HS-5 (cell line): ENCODE data around the gene CLEC20A.
A peak's percentile ranks its signal among the peaks of the same experiment; 100 is the strongest.
"Not testable (repeated sequence)": the region's sequence is repeated elsewhere in the genome, so short reads cannot be mapped to it uniquely, and the experiment has no call there.

Source experiments
- DNase-seq: peaks from one replicate; pipeline ENCODE4 v3.0.0-alpha.2; 2012; ENCODE audit warnings: low read depth

Gene CLEC20A

GRCh38 chr1:178529364-178530036 lies 32.7 kb upstream of the CLEC20A start:
- DNase-seq = no peak

GRCh38 chr1:178528953-178529335 lies 32.2 kb upstream of the CLEC20A start:
- DNase-seq = no peak

GRCh38 chr1:178528228-178528952 lies 31.6 kb upstream of the CLEC20A start:
- DNase-seq = no peak

DNA sequence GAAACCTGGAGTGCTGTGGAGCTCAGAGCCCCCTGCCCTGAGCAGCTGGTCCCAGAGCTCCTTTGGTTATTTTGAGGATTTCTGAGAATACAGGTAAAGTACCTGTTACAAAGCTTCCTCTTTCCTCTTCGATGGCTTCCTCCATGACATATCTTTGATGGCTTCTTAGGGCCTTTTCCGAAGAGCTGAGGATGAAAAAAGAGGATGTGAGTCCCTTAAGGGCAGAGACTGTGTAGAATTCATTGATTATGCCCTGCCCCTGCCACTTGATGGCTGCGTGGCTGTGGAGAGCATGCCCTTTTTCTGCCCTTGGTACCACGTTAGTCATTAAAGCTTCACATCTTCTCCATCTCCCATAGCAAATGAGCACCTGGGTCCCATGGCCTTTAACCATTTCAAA lies 30.4 kb upstream of the CLEC20A start:
- no peak for DNase-seq

DNA sequence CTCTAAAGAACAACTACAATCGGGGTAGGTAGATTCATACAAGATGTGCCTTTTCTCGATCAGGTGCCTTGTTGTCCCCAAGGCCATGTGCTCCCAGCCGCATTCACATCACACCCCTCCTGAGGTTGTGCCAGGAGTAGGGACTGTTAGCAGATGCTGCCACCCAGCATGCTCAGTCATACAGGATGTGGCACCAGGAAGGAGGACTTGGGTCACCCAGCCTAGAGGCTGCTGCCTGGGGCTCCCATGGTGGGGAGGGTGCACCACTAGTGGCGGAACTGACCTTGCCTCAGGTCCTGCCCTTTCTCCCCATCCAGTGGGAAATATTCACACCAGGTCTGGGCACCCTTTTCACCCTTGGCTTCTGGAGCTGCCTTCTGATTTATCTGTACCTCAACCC lies 24.5 kb upstream of the CLEC20A start:
- DNase-seq = no peak

DNA sequence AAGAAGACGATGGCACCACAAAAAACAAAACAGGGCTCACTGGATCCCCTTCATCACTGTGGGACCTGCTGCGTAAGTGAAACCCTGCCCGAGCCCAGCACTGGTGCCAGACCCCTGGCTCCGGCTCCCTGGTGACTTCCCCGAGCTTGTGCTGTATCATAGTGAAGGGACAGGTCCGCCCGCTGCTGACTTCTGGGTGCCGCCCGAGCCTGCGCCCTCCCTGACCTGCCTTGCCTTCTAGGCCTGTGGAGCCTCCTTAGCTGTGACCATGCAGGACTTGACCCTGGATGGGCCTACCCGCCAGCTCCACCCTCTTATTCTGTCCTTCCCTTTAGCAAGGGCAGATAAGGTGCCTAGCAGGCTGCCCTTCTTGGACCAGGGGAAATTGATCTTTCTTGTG lies 24.0 kb upstream of the CLEC20A start:
- no peak for DNase-seq

DNA sequence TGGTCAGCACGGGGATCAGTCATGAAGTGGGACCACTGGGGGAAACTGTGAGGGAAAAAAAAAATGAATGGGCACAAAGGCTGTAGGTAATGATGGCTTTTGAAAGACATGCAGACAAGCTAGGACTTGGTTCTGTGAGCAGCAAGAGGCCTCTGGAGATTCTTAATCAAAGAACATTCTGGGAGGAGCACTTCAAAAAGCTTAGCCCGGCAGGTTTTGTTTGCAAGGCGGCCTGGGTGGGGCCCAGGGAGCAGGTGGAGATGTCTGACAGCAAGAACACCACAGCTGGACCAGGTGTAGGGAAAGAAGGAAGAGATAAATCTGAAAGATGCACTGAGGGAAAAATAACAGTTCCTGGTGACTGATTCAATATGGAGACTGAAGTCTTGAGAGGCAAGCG lies 22.1 kb upstream of the CLEC20A start:
- DNase-seq = no peak

- DNase-seq = no peak
These were observed 19.3 kb upstream of the CLEC20A start for GRCh38 chr1:178516110-178516509.

DNA sequence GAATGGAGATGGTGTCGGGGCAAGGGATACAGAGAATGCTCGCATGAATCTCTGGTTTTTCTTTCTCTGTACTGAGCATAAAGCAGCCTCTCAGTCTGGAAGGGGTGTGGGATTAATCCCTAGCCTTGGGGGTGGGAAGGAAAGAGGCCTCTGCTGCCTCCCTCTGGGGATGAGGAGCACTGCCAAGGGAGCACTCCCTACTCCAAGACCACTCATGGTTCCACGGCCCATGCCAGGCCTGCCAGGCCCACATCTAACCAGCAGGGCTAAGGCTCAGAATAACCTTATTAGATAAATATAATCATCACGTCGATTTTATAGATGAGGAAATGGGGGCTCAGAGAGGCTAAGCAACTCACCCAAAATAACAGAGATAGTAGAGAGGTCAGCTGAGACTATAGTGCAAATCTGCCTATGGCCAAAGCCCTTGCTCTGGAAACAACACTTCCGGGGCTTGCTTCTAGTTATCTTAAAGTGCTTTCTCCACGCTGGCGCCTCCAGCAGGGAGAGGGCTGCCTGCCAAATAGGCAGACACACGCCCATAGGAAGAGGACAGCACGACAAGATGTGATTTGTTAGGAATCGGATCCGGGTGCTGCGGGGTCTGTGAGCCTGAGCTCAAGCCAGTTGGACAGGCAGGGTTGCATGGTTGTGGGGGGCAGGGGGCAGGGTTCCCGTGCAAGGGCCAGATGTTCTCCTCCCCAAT lies 16.7 kb upstream of the CLEC20A start:
- no peak for DNase-seq

- DNase-seq = no peak
These were observed 16.0 kb upstream of the CLEC20A start, which contains the start of gene TEX35 for GRCh38 chr1:178512566-178513277. TSS of gene TEX35 (plus strand) at chr1:178513109. CDS start at chr1:178513189, 80 bp downstream.

- DNase-seq = no peak
These were observed 13.4 kb upstream of the CLEC20A start for GRCh38 chr1:178510155-178510554.

DNA sequence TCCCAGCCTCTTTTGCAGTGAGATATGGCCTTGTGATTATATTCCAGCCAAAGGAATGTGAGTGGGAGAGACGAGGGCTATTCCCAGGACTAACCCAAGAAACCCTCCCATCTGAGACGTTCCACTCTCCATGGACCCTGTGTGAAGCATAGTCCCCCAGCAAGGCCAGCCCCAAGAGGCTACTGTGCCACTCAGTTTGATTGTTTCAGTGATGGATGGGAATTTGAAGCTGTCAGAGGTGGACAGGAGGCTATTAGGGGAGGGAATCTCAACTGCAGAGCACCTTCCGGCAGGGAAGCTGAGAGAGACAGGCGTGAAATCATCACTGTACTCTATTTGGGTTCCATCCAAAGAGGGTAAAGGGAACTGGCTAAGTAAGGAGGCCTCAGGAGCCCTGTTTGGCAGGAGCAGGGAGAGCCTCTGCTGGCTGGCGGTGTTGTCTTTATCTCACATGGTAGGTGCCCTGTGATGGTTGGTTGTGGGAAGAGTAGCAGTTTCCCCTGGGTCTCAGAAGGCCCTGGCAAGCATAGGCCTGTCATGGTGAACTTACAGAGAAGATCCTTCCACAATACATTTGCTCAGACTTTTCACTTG lies 12.7 kb upstream of the CLEC20A start:
- DNase-seq = no peak

DNA sequence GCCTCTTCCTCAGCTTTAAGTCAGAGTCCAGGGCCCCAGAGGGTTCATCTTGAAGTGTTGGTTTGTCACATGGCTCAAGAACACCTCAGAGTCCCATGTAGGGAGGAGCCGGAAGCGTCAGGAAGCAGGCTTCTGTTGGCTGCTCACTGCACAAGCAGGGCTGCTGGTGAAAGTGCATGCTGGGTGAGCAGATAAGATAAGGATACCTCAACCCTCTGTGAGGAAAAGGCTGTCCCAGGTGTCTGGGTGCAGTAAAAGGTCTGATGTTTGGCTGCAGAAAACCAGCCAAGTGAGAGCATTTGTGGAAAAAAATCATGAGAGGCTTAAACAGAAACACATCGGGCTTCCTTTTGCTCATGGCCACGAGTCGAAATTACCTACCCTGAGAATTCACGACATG lies 9.9 kb upstream of the CLEC20A start:
- no peak for DNase-seq

- no peak for DNase-seq
These were observed 9.4 kb upstream of the CLEC20A start for GRCh38 chr1:178506177-178506576.

DNA sequence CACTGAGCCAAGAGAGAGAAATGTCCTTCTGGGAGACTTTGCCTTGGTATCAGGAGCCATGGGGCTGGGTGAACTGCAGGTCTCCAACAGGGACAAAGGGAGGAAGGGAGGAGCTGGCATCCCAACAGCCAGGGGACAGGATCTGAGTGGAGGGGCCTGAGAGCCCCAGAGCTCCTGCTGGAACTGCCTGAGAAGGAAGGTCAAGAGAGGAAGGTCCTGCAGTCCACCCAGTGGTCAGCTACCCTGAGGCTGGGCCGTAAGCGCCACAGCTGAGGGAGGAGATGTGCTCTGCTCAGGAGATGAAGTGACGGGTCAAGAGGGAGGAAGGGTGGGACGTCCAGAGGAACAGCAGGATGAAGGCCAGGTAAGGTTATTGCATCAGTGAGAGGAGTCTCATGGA lies 7.5 kb upstream of the CLEC20A start:
- no peak for DNase-seq

DNA sequence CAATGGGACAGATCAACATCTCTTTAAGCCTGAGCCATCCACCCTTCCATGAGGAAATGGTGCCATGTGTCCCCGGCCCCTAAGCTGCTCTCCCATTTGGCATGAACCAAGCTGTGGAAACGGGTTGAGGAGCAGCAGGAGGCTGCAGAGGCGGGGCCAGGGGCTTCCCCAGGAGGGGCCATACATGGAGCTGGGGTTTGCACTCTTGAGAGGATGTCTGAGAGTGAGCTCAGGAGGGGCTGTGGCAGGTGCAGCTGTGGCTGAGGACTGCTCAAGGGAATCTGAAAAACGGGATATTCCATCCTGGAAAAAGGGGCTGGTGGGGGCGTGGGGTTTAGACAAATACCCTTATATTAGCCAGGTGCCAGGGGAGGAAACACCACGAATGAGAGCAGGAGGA lies 7.1 kb upstream of the CLEC20A start:
- no peak for DNase-seq

DNA sequence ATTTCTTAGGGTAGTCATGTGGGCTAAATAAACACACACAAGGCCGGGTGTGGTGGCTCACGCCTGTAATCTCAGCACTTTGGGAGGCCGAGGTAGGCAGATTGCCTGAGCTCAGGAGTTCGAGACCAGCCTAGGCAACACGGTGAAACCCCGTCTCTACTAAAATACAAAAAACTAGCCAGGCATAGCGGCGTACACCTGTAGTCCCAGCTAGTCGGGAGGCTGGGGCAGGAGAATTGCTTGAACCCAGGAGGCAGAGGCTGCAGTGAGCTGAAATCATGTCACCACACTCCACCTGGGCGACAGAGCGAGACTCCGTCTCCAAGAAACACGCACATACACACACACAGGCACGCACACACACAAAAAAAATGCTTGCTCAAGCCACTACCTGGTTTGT lies 6.6 kb upstream of the CLEC20A start:
- DNase-seq = not testable (repeated sequence)

DNA sequence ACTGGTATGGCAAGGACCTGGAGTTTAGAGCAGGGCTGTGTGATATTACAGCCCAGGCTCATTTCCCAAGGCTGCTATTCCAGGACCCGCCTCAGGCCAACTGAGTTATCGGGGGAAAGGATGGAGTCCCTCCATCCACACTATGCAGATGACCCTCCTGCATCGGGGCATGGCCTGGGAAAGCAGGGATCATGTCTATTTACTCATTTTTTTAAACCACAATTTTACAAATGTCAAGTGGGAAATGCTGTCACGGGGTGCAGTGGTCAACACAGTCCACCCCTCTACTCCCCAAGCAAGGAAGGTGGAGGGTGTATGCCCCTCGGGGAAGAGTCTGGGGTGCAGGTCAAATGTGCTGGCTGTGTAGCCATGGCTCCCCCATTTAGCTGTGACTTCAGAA lies 6.1 kb upstream of the CLEC20A start:
- DNase-seq = no peak

GRCh38 chr1:178502330-178502714 lies 5.6 kb upstream of the CLEC20A start:
- no peak for DNase-seq

DNA sequence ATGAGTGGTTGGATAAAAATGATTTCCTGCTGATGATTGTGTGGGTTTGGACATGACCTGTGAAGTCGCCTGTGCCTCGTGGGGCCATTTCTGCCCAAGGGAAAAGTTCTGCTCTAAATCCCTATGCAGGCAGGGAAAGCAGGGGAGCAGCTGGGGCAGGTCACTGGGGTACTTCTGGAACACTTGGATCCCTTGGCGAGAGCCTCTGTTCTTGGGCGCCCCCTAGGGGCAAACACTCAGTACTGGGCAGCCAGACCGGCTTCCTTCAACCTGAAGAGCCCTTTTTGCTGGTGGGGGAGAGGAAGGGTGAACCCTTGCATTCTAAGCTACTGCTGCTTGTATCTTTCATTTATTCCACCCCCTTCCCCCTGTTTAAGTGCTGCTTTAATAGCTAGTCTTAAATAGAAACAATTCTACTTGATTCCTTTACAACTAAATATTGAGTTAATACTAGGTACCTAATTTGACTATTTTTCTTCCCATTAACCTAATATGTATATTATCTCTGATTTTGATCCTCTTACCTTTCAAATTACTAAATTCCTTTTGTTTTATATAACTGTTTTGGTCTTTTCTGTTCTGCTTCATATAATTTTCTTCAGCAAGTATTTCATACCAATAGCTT lies 5.1 kb upstream of the CLEC20A start:
- peak; percentile 23 for DNase-seq

DNA sequence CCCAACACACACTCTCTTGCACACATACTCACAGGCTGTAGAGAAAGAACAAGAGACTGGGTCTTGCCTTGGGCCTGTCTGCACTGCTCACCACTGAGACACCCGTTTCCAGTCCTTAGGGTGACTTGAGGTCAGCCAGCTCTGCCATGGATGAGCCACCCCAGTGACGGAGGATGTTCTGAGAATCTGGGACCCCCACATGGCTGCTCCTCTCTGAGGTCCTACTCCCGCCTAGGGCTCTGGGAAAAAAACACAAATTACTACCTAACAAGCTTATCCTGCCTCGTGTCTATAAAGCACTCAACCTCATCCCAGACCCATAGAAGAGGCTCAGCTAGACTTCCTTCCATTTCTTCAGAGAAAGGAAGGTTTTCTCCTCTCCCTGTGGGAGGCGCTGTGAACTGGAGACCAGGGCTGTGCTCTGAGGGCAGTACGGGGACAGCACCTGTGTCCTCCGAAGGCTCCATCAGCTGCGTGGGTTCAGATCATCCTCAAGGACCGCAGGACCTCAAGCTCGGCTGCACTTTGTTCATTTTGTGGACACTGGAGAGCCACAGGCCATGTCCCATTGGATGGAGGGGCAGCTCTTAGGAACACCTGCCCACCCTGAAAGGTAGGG lies 4.3 kb upstream of the CLEC20A start:
- no peak for DNase-seq
